B cell (primary cell): ENCODE measurements around the gene MRPL22.

ENCODE experiments used
- EZH2 ChIP-seq: IDR thresholded peaks from 2 replicates; pipeline ENCODE4 v1.6.1; 2012; ENCODE audit warnings: borderline replicate concordance, low read depth, mild to moderate bottlenecking, moderate library complexity, low read length; ENCODE audit not compliant: insufficient read depth, poor library complexity, severe bottlenecking
- TF ChIP-seq, protein P1 (sequence below): fragments of 200-600 bp; IDR thresholded peaks from one replicate; pipeline ENCODE4 v1.8.0; 2022; ENCODE audit warnings: antibody characterized with exemption, mild to moderate bottlenecking

DNA sequence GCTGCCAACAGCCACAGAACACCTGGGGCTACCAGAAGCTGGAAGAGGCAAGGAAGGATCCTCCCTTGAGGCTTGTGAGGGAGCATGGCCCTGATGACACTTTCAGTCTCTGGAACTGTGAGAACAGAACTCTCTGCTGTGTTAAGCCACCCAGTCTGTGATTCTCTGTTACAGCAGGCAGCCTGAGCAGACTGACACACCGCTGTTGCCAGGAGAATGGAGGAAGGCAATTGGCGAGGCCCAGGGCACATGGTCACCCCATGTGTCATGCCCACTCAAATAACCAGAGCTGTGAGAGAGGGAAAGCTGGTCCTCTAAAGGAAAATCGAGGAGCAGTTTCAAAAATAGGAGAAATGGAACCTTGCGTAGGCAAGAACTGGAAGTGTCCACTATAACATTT, 60.6 kb downstream of the MRPL22 start:
- no peak for TF ChIP-seq EZH2
- TF ChIP-seq, protein P1, sequence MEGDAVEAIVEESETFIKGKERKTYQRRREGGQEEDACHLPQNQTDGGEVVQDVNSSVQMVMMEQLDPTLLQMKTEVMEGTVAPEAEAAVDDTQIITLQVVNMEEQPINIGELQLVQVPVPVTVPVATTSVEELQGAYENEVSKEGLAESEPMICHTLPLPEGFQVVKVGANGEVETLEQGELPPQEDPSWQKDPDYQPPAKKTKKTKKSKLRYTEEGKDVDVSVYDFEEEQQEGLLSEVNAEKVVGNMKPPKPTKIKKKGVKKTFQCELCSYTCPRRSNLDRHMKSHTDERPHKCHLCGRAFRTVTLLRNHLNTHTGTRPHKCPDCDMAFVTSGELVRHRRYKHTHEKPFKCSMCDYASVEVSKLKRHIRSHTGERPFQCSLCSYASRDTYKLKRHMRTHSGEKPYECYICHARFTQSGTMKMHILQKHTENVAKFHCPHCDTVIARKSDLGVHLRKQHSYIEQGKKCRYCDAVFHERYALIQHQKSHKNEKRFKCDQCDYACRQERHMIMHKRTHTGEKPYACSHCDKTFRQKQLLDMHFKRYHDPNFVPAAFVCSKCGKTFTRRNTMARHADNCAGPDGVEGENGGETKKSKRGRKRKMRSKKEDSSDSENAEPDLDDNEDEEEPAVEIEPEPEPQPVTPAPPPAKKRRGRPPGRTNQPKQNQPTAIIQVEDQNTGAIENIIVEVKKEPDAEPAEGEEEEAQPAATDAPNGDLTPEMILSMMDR, result no peak
